Heart left ventricle (tissue), 16 donors: ENCODE results near the gene RNASE8. TPM values are rescaled to one million over a fixed set of nuclear protein-coding genes. Genes with fewer than 3 reads are reported as not detected.
A peak's percentile ranks its signal among the peaks of the same experiment; 100 is the strongest.

Experiments used
- ATAC-seq, 4 donors: fragments of 200-7000 bp; cut with Tn5 transposase; one replicate each; pipeline ENCODE4 v1.9.1; 2020 to 2022; ENCODE audit warnings: moderate library complexity in 4 of 4, mild to moderate bottlenecking in 3 of 4, moderate number of reproducible peaks in 1 of 4
- DNase-seq, 5 donors: peaks; one replicate each; pipeline ENCODE4 v3.0.0-alpha.2; 2020
- H3K27ac ChIP-seq, 12 donors: fragments of 200-600 bp; sonication (generic) in 4 of 12; one replicate each; pipeline versions ENCODE4 v1.5.0 to v1.8.0; 2016 to 2022; ENCODE audit warnings: mild to moderate bottlenecking in 2 of 12
- H3K27me3 ChIP-seq, 9 donors: fragments of 200-600 bp; sonication (generic) in 2 of 9; one replicate each; pipeline versions ENCODE4 v1.5.1 to v1.8.0; 2016 to 2022; ENCODE audit warnings: mild to moderate bottlenecking in 3 of 9
- H3K36me3 ChIP-seq, 9 donors: fragments of 200-600 bp; sonication (generic) in 2 of 9; one replicate each; pipeline versions ENCODE4 v1.5.0 to v1.8.0; 2018 to 2022; ENCODE audit warnings: mild to moderate bottlenecking in 2 of 9
- H3K4me1 ChIP-seq, 12 donors: fragments of 200-600 bp; sonication (generic) in 4 of 12; one replicate each; pipeline versions ENCODE4 v1.5.0 to v1.8.0; 2016 to 2022; ENCODE audit warnings: mild to moderate bottlenecking in 3 of 12
- H3K4me3 ChIP-seq, 12 donors: fragments of 200-600 bp; sonication (generic) in 4 of 12; one replicate each; pipeline versions ENCODE4 v1.5.0 to v1.8.0; 2017 to 2022; ENCODE audit warnings: mild to moderate bottlenecking in 9 of 12, moderate library complexity in 4 of 12
- H3K9me3 ChIP-seq, 12 donors: fragments of 200-600 bp; sonication (generic) in 4 of 12; one replicate each; pipeline versions ENCODE4 v1.5.0 to v1.8.0; 2016 to 2022; ENCODE audit warnings: mild to moderate bottlenecking in 1 of 12
- CTCF ChIP-seq, 12 donors: fragments of 200-600 bp; sonication (generic) in 4 of 12; IDR thresholded peaks; one replicate each; pipeline versions ENCODE4 v1.5.0 to v1.8.0; 2018 to 2022; ENCODE audit warnings: antibody characterized with exemption in 12 of 12, mild to moderate bottlenecking in 5 of 12
- POLR2A ChIP-seq, 2 donors: fragments of 450-650 bp; IDR thresholded peaks; one replicate each; pipeline ENCODE4 v1.6.1; 2017; ENCODE audit warnings: antibody characterized with exemption in 2 of 2, mild to moderate bottlenecking in 2 of 2, moderate library complexity in 2 of 2
- WGBS, 4 donors: extraction: QIAGEN DNeasy Blood & Tissue Kit in 2 of 4; methylation state at CpG; one replicate each; pipeline versions ENCODE4 v1.1.5 to v1.1.7; 2013 to 2018; 5-methylcytosine and 5-hydroxymethylcytosine counted together
- intact Hi-C, 10 donors: fragments of 100-400 bp; cut with DNase I; formaldehyde crosslinking; loops; one replicate each; pipeline versions ENCODE4 v1.11.1 to v1.14.2; 2022
- polyA plus RNA-seq, 2 donors: library from polyadenylated mRNA; stranded (reverse); fragments of 200-250 nt; gene quantifications; one replicate each; pipeline ENCODE4 v1.2.3, GENCODE V29; 2013
- total RNA-seq, 9 donors: library from RNA; depleted of rRNA in 2 of 9; stranded (reverse); fragments of >200 nt in 2 of 9; fragmentation: NEBNext Ultra II Directional in 3 of 9; extraction: Animal tissue kit (Norgen Biotek cat#: 25700) in 3 of 9; gene quantifications; one replicate each; pipeline versions ENCODE4 v1.1.0 to v1.2.4, GENCODE V29; 2016 to 2023
- donor health status: ischemic (EF 13 %, LVEDD 7.1; RV severe dilation, severe dysfunction).
- donor health status: healthy with polysubstance abuse.
- donor health status: DM: no; HTN: yes; CAD: no.
- donor health status: DM: no; HTN: no; CAD: no.
- donor health status: ischemic (EF 25% LVEDD 6.9; RV normal size, moderate dysfunction).
- donor health status: ischemic (EF 25% LVEDD 5.7; RV mildly dilated, moderate dysfunction).
- donor health status: healthy.
- donor health status: DM: yes; HTN: yes; CAD: no.
- donor health status: ischemic (EF 35%, LVEDD 5.7; RV mildly dilated, moderate dysfunction).
- donor health status: nonischemic (EF 11% LVEDD 7.7; RV severe dilation, severe dysfunction).
- donor health status: DM: yes; HTN: yes; CAD: no.
- donor health status: PGD.
- donor health status: ischemic (EF 29% LVEDD 5.4; RV normal size, mild dysfunction).
- donor health status: nonischemic (EF 23%, LVEDD 6.1; RV moderate dilation, normal function).

Gene RNASE8
- total and polyA plus RNA-seq, 11 donors: not detected

DNA sequence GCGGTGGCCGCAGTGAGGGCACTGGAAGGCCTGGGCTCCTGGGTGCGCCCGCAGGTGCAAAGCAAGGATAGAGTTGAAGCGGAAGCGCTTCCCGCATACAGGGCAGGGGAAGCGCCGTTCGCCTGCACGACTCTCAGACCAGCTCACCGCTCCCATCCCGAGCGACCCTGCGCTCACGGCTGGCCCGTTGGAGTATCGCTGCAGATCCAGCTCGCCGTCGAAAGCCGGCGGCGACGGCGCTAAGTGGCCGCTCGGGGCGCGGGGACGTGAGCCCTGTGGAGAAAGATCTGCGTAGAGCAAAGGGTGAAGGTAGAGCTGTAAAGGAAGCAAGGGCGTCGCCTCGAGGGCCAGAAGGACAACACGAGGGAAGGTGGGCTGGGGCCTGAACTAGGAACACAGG is 35.4 kb downstream of the RNASE8 start:
- H3K4me1 ChIP-seq: peaks cover 0 to 38% (median 13%) of the 10 kb centered on the region in 12 donors
- intact Hi-C loops: loop anchor here in 8 of 10 donors (1.0 to 10.0 kb wide), 8 partner anchors 22 to 478 kb away; partner anchors contain the start of gene ARHGEF40 (in 2 of the 8)

GRCh38 chr14:21093769-21094681 is 36.4 kb downstream of the RNASE8 start:
- Histone ChIP-seq H3K27me3 (no peaks in the 10 kb centered on the region), H3K4me1 (peaks cover 0 to 40% (median 16%) of the 10 kb centered on the region in 12 donors), H3K27ac (no peak overlapping the region), H3K36me3 (peaks cover 0 to 44% (median 39%) of the 10 kb centered on the region in 9 donors), H3K9me3 (no peaks in the 10 kb centered on the region), H3K4me3 (no peak overlapping the region)
- ATAC-seq (no peak), DNase-seq (no peak)
- TF ChIP-seq CTCF (IDR thresholded peaks at IDR 0.05) (no peak), POLR2A (IDR thresholded peaks at IDR 0.05) (no peak)
- intact Hi-C loops: loop anchor here in 8 of 10 donors (1.0 to 10.0 kb wide), 8 partner anchors 23 to 479 kb away; partner anchors contain the start of gene ARHGEF40 (in 2 of the 8)
- WGBS, 4 donors: 47 to 66% (median 58%) methylated on average over 6 to 7 of the region's 7 CpGs

More for the DNA sequence above, 35.4 kb downstream of the RNASE8 start:
- DNase-seq (peak in 1 of 5 donors; percentile 64), ATAC-seq (no peak)
- Histone ChIP-seq H3K36me3 (peaks cover 0 to 53% (median 49%) of the 10 kb centered on the region in 9 donors), H3K27me3 (no peaks in the 10 kb centered on the region), H3K9me3 (no peaks in the 10 kb centered on the region), H3K4me3 (no peak overlapping the region), H3K27ac (no peak overlapping the region)
- 77 to 83% (median 81%) methylated on average over 34 to 36 of the region's 36 CpGs for WGBS, 4 donors
- no peak for TF ChIP-seq POLR2A (IDR thresholded peaks at IDR 0.05)
- no peak for TF ChIP-seq CTCF (IDR thresholded peaks at IDR 0.05)

- Histone ChIP-seq H3K9me3 (no peaks in the 10 kb centered on the region), H3K36me3 (peaks cover 0 to 28% (median 23%) of the 10 kb centered on the region in 9 donors), H3K27ac (peak overlapping the region in 8 of 12 donors; percentile 12 to 93 (median 74)), H3K4me3 (no peak overlapping the region), H3K27me3 (no peaks in the 10 kb centered on the region), H3K4me1 (peaks cover 0 to 50% (median 23%) of the 10 kb centered on the region in 12 donors)
- intact Hi-C loops: loop anchor here in 2 of 10 donors (10.0 kb wide), 1 partner anchor 481 kb away; no protein-coding TSS in a partner anchor
- no peak for DNase-seq
- no peak for ATAC-seq
- TF ChIP-seq POLR2A (IDR thresholded peaks at IDR 0.05) (no peak), CTCF (IDR thresholded peaks at IDR 0.05) (no peak)
- WGBS, 4 donors: 46 to 63% (median 53%) methylated on average over 6 of the region's 6 CpGs
Observed at GRCh38 chr14:21095430-21096205, 38.0 kb downstream of the RNASE8 start.
